GM23338 (cell line): Measurements from ENCODE around the gene PKD1. TPM values are rescaled to one million over a fixed set of nuclear protein-coding genes. Genes with fewer than 3 reads are reported as not detected.

Experiments used
- ATAC-seq: fragments of 200-7000 bp; cut with Tn5 transposase; 3 replicates; pipeline ENCODE4 v1.9.1; 2020
- DNase-seq: peaks from one replicate; pipeline ENCODE4 v3.0.0-alpha.2; 2015; ENCODE audit warnings: low spot score
- H2AFZ ChIP-seq: fragments of 200-600 bp; sonication (generic); 2 replicates; pipeline ENCODE4 v1.8.0; 2016; ENCODE audit warnings: antibody characterized with exemption, mild to moderate bottlenecking, moderate library complexity
- H3F3A ChIP-seq: fragments of 200-600 bp; sonication (generic); replicated peaks from 2 replicates; pipeline ENCODE4 v1.8.0; 2017; ENCODE audit warnings: antibody characterized with exemption, mixed run types, low read depth
- H3K27ac ChIP-seq: fragments of 200-600 bp; sonication (generic); 2 replicates; pipeline ENCODE4 v1.6.1; 2016; ENCODE audit warnings: low read depth
- H3K27me3 ChIP-seq: fragments of 200-600 bp; sonication (generic); 2 replicates; pipeline ENCODE4 v1.8.0; 2016; ENCODE audit warnings: mild to moderate bottlenecking, mixed run types, moderate library complexity; ENCODE audit not compliant: insufficient read depth
- H3K36me3 ChIP-seq: fragments of 200-600 bp; sonication (generic); 2 replicates; pipeline ENCODE4 v1.8.0; 2016; ENCODE audit warnings: mild to moderate bottlenecking; ENCODE audit not compliant: insufficient read depth
- H3K4me1 ChIP-seq: fragments of 200-600 bp; sonication (generic); 2 replicates; pipeline ENCODE4 v1.8.0; 2016; ENCODE audit warnings: mild to moderate bottlenecking, moderate library complexity; ENCODE audit not compliant: insufficient read depth
- H3K4me2 ChIP-seq: fragments of 200-600 bp; sonication (generic); 2 replicates; pipeline ENCODE4 v1.7.1; 2017; ENCODE audit warnings: mixed run types
- H3K4me3 ChIP-seq: fragments of 200-600 bp; sonication (generic); 2 replicates; pipeline ENCODE4 v1.6.1; 2016; ENCODE audit warnings: mixed run types
- H3K79me2 ChIP-seq: fragments of 200-600 bp; sonication (generic); replicated peaks from 2 replicates; pipeline ENCODE4 v1.8.0; 2017; ENCODE audit warnings: mild to moderate bottlenecking; ENCODE audit not compliant: insufficient read depth
- H3K9me2 ChIP-seq: fragments of 200-600 bp; sonication (generic); 2 replicates; pipeline ENCODE4 v1.8.0; 2017; ENCODE audit not compliant: insufficient read depth
- H4K20me1 ChIP-seq: fragments of 200-600 bp; sonication (generic); replicated peaks from 2 replicates; pipeline ENCODE4 v1.8.0; 2017; ENCODE audit warnings: mild to moderate bottlenecking; ENCODE audit not compliant: insufficient read depth
- H3K27ac Mint-ChIP-seq: 2 replicates; pipeline ENCODE4 v1.8.0; 2020; ENCODE audit warnings: inconsistent platforms, mild to moderate bottlenecking, moderate library complexity, mixed read lengths
- H3K27me3 Mint-ChIP-seq: 3 replicates; pipeline ENCODE4 v1.8.0; 2022; ENCODE audit warnings: low read depth, mild to moderate bottlenecking, moderate library complexity, mixed read lengths, inconsistent platforms; ENCODE audit not compliant: insufficient read depth, poor library complexity
- H3K36me3 Mint-ChIP-seq: 3 replicates; pipeline ENCODE4 v1.8.0; 2021; ENCODE audit warnings: low read depth, mild to moderate bottlenecking, inconsistent platforms, moderate library complexity, mixed read lengths
- H3K4me1 Mint-ChIP-seq: 3 replicates; pipeline ENCODE4 v1.8.0; 2020; ENCODE audit warnings: mild to moderate bottlenecking, inconsistent platforms, mixed read lengths
- H3K4me3 Mint-ChIP-seq: 3 replicates; pipeline ENCODE4 v1.8.0; 2021; ENCODE audit warnings: moderate library complexity, mild to moderate bottlenecking, inconsistent platforms, mixed read lengths
- H3K9me3 Mint-ChIP-seq: 3 replicates; pipeline ENCODE4 v1.8.0; 2020; ENCODE audit warnings: moderate library complexity, mild to moderate bottlenecking, inconsistent platforms, mixed read lengths
- EZH2phosphoT487 ChIP-seq: fragments of 200-600 bp; sonication (generic); IDR thresholded peaks from one replicate; pipeline ENCODE4 v1.8.1; 2018; ENCODE audit warnings: antibody characterized with exemption; ENCODE audit not compliant: unreplicated experiment
- POLR2AphosphoS5 ChIP-seq: IDR thresholded peaks from 2 replicates; pipeline ENCODE4 v1.6.1; 2016; ENCODE audit warnings: antibody characterized with exemption, low read depth
- polyA plus RNA-seq: library from polyadenylated mRNA; unstranded; fragments of >200 nt; fragmentation: Nextera tagmentation; extraction: Ambion mirVana; gene quantifications from 2 replicates; pipeline ENCODE4 v1.2.1, GENCODE V29; 2016
- total RNA-seq: library from RNA; depleted of rRNA; stranded (reverse); fragments of >200 nt; shearing (Covaris generic); gene quantifications from 2 replicates; pipeline ENCODE4 v1.2.3, GENCODE V29; 2014
- TF ChIP-seq, protein P1 (sequence below), 2 experiments: fragments of 200-600 bp in 1 of 2; sonication (generic) in 1 of 2; conservative IDR thresholded peaks; 2 replicates each; pipeline versions ENCODE4 v1.5.1 to v1.6.1; 2016 to 2017; ENCODE audit warnings: antibody characterized with exemption in 2 of 2, low read depth in 2 of 2, mild to moderate bottlenecking in 2 of 2, moderate library complexity in 1 of 2
- TF ChIP-seq, protein P2 (sequence below): fragments of 250-450 bp; sonication (Bioruptor Pico); IDR thresholded peaks from 2 replicates; pipeline ENCODE4 v1.5.0; 2020; ENCODE audit warnings: mild to moderate bottlenecking, moderate library complexity
- TF ChIP-seq, protein P3 (sequence below): IDR thresholded peaks from 2 replicates; pipeline ENCODE4 v1.6.1; 2016; ENCODE audit warnings: antibody characterized with exemption

Gene PKD1
- total and polyA plus RNA-seq, 2 experiments from 2014 or later = 21.1 to 107 TPM

DNA sequence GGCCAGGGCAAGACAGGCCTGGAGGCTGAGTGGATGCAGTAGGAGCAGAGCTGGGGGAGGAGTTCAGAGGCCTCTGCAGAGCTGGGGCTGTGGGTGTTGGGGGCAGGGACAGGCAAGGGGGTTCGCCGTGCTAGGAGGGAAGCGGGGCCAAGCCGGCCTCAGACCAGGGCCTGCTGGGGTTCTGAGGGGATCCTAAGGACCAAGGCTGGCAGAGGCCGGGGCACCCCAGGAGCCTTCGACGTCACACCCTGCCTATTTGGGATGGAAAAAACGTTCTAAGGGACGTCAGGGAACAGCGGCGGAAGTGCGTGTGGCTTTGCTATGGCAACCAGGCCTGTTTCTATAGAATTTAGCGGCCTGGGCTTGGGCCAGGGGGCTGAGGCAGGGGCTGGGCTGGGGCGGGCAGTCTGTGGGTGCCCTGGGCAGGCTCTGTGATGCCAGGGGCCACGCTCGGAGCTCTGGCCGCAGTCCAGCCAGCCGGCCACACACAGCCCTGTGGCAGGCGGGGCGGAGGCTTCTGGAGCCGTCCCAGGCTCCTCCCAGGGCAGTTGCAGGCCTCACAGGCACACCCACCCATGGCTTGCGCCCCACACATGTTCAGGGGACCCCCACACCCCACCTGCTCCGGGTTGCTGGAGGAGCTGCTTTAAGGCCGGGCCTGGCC lies 23.6 kb upstream of the PKD1 start (continued):
- TF ChIP-seq, protein P1, sequence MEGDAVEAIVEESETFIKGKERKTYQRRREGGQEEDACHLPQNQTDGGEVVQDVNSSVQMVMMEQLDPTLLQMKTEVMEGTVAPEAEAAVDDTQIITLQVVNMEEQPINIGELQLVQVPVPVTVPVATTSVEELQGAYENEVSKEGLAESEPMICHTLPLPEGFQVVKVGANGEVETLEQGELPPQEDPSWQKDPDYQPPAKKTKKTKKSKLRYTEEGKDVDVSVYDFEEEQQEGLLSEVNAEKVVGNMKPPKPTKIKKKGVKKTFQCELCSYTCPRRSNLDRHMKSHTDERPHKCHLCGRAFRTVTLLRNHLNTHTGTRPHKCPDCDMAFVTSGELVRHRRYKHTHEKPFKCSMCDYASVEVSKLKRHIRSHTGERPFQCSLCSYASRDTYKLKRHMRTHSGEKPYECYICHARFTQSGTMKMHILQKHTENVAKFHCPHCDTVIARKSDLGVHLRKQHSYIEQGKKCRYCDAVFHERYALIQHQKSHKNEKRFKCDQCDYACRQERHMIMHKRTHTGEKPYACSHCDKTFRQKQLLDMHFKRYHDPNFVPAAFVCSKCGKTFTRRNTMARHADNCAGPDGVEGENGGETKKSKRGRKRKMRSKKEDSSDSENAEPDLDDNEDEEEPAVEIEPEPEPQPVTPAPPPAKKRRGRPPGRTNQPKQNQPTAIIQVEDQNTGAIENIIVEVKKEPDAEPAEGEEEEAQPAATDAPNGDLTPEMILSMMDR (conservative IDR thresholded peaks at IDR 0.05; ENCODE audit: low read depth in 2 of 2) = no peak
- TF ChIP-seq EZH2phosphoT487 = no peak

DNA sequence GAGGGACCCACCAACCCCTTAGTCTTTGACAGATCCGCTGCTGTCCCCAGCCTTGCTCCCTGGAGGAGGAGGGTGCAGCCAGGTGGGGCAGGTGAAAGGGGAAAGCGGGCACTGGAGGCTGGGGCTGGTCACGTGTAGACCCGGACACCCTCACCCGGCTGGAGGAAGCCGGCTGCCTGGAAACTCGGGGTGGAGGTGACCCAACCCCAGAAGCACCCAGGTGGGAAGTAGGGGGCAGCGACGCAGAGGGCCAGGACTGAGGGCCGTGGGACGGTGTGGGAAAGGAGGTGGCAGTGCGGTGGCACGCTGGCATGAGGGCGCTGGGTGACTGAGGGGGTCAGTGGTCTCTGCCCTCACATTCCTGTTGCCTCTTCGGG lies 22.6 kb upstream of the PKD1 start:
- Histone ChIP-seq H3K9me2 (no peaks in the 10 kb centered on the region), H3K4me2 (no peak overlapping the region), H3K79me2 (peaks cover 87% of the 10 kb centered on the region), H3K4me3 (no peak overlapping the region), H3K27me3 (no peaks in the 10 kb centered on the region), H2AFZ (no peak overlapping the region), H3K27ac (0 out of 2 replicates have a peak overlapping the region, but pooled peaks have one; percentile 26), H3F3A (peaks cover 19% of the 10 kb centered on the region), H3K4me1 (peaks cover 15% of the 10 kb centered on the region; the same call in 1 of the 2 replicates), H3K36me3 (peaks cover 17% of the 10 kb centered on the region; the same call in 1 of the 2 replicates), H4K20me1 (peaks cover 20% of the 10 kb centered on the region)
- no peak for DNase-seq
- H3K27ac Mint-ChIP-seq = no peak overlapping the region
- peaks cover 35% of the 10 kb centered on the region for H3K27me3 Mint-ChIP-seq
- peak overlapping the region; percentile 93; the same call in 1 of the 3 replicates for H3K4me3 Mint-ChIP-seq
- peaks cover 31% of the 10 kb centered on the region for H3K4me1 Mint-ChIP-seq
- ATAC-seq = no peak
- TF ChIP-seq, protein P2, sequence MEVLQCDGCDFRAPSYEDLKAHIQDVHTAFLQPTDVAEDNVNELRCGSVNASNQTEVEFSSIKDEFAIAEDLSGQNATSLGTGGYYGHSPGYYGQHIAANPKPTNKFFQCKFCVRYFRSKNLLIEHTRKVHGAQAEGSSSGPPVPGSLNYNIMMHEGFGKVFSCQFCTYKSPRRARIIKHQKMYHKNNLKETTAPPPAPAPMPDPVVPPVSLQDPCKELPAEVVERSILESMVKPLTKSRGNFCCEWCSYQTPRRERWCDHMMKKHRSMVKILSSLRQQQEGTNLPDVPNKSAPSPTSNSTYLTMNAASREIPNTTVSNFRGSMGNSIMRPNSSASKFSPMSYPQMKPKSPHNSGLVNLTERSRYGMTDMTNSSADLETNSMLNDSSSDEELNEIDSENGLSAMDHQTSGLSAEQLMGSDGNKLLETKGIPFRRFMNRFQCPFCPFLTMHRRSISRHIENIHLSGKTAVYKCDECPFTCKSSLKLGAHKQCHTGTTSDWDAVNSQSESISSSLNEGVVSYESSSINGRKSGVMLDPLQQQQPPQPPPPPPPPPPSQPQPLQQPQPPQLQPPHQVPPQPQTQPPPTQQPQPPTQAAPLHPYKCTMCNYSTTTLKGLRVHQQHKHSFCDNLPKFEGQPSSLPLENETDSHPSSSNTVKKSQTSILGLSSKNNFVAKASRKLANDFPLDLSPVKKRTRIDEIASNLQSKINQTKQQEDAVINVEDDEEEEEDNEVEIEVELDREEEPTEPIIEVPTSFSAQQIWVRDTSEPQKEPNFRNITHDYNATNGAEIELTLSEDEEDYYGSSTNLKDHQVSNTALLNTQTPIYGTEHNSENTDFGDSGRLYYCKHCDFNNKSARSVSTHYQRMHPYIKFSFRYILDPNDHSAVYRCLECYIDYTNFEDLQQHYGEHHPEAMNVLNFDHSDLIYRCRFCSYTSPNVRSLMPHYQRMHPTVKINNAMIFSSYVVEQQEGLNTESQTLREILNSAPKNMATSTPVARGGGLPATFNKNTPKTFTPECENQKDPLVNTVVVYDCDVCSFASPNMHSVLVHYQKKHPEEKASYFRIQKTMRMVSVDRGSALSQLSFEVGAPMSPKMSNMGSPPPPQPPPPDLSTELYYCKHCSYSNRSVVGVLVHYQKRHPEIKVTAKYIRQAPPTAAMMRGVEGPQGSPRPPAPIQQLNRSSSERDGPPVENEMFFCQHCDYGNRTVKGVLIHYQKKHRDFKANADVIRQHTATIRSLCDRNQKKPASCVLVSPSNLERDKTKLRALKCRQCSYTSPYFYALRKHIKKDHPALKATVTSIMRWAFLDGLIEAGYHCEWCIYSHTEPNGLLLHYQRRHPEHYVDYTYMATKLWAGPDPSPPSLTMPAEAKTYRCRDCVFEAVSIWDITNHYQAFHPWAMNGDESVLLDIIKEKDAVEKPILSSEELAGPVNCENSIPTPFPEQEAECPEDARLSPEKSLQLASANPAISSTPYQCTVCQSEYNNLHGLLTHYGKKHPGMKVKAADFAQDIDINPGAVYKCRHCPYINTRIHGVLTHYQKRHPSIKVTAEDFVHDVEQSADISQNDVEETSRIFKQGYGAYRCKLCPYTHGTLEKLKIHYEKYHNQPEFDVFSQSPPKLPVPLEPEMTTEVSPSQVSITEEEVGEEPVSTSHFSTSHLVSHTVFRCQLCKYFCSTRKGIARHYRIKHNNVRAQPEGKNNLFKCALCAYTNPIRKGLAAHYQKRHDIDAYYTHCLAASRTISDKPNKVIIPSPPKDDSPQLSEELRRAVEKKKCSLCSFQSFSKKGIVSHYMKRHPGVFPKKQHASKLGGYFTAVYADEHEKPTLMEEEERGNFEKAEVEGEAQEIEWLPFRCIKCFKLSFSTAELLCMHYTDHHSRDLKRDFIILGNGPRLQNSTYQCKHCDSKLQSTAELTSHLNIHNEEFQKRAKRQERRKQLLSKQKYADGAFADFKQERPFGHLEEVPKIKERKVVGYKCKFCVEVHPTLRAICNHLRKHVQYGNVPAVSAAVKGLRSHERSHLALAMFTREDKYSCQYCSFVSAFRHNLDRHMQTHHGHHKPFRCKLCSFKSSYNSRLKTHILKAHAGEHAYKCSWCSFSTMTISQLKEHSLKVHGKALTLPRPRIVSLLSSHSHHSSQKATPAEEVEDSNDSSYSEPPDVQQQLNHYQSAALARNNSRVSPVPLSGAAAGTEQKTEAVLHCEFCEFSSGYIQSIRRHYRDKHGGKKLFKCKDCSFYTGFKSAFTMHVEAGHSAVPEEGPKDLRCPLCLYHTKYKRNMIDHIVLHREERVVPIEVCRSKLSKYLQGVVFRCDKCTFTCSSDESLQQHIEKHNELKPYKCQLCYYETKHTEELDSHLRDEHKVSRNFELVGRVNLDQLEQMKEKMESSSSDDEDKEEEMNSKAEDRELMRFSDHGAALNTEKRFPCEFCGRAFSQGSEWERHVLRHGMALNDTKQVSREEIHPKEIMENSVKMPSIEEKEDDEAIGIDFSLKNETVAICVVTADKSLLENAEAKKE (CRISPR knock-in tag) = no peak
- TF ChIP-seq, protein P1 (conservative IDR thresholded peaks at IDR 0.05; ENCODE audit: low read depth in 2 of 2) = no peak
- TF ChIP-seq POLR2AphosphoS5 = no peak
- TF ChIP-seq, protein P3, sequence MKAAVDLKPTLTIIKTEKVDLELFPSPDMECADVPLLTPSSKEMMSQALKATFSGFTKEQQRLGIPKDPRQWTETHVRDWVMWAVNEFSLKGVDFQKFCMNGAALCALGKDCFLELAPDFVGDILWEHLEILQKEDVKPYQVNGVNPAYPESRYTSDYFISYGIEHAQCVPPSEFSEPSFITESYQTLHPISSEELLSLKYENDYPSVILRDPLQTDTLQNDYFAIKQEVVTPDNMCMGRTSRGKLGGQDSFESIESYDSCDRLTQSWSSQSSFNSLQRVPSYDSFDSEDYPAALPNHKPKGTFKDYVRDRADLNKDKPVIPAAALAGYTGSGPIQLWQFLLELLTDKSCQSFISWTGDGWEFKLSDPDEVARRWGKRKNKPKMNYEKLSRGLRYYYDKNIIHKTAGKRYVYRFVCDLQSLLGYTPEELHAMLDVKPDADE = no peak
- H3K9me3 Mint-ChIP-seq = peaks cover 18% of the 10 kb centered on the region
- peaks cover 31% of the 10 kb centered on the region for H3K36me3 Mint-ChIP-seq
